Measurements from ENCODE around the gene FAR2.

The FAR2 gene

DNA sequence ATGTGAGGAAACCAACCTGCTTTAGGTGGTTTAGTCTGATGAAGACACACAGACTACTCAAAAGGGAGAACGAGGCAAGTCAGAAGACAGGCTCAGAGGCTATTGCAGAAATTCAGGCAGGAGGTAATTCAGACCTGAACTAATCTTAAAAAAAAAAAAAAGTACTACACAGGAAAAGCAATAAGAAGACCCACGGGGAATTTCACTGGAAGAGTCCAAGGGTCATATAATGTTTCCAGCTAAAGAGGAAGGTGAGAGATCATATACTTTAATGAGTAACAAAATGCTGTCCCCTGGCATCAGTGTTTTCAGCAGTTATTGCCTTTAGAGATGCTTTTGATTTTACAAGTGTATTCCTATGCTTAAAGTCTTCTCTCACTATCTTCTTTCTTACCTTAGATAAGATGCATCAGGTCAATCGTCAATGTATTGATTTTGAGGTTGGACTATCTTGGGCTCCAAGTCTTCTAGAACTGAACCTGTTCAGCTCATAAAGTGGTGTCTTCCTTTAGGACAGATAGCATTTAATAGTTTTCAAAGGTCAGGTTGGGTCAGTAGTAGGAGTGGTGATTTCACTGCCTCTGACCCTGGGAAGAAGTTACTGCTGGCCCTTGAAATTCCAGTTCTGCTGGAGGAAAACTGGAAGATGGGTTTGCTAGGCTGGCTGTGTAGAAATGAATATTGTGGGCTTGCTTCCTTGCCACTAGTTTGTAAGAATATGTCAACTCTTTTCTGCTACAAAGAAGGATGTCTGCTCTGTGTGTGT, 60.0 kb downstream of the FAR2 start:
- DNase-seq = no peak

DNA sequence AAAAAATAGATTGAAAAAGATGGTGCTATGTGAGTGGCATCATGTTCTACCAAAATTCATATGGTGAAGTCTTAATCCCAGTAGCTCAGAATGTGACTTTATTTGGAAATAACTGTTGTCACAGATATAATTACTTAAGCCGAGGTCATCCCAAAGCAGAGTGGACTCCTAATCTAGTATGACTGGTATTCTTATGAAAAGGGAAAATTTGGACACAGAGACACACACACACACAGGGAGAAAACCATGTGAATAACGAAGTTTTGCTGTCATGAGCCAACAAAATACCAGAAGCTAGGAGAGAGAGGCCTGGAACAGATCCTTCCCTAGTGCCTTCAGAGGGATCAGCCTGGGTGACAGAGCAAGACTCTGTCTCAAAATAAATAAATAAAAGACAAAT, 62.6 kb downstream of the FAR2 start:
- DNase-seq = no peak

DNA sequence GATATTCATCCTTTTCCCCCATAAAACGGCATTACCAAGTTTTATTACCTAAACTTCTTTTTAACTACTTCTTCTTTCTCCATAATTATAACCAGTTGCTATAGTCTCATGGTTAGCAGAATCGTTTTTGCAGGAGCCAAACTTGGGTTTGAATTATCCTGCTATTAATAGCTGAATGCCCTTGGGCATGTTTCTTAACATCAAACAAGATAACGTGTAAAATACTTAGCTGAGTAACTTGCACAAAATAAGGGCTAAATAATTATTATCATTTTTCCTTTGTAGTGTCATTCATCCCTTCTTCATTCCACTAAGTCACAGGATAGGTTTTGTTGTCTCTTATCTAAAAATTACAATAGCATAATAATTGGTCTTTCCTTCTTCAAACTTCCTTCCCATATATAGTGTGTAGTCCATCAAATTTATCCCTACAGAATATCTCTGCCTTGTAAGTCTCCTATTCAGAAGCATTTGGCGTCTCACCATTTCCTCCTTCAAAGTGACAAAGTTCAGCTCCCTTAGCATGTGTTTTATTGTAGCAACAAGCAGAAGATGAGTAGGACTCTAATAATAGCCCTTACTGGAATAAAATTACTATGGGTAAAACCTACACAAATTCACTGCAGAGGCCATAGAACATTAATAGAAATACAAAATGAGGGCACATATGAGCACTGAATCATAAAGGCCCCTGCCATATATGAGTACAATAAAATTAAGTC, 63.8 kb downstream of the FAR2 start:
- no peak for DNase-seq

DNA sequence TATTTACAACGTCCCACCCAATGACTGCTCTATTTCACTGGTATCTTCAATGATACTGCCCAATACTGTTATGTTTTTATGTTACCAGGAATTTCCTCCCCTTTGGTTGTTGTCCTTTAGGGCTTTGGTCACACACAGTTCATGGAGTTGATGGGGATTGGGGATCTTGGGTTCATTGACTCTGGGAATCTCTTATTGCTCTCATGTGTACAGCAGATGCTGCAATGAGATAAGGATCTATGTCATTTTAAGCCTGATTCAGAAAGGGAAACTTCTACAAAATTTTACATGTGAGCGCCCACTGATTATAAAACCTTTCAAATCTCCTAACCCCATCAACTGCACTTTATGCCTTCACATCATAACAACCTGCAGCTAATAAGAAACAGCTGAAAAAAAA, 67.2 kb downstream of the FAR2 start:
- DNase-seq = no peak

DNA sequence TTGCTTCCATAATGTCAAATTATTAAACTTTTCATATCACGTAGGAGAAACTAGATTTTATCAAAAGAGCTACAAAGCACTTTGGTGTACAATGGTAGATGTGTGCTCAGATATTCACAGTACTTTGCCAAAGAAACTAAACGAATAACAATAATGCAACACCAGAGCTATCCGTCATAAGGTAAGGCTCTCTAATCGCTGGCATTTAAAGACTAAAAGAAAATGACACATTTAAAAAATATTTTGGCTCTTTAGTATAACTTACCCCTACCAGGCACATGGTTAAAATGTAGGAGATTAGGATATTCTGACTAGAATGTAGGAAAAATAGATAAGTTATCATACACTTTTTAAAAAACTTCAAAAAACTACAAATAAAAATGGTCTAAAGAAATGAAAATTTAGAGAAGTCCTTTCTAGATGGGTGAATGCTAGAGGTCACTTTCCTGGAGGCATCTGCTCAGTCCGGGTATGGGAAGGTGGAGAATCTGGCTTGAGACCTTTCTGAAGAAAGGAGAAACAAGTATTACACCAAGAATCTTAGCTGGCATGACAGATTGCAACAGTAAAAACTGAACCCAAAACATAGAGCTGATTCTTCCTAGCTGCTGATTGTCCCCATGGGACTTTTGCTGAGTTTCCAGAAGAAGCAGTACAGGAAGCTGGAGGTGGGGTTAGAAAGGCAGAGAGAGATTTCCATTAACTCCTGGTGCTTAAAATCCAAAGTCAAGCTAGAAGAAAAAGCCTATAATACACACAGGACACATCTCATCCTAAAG, 67.9 kb downstream of the FAR2 start:
- no peak for DNase-seq

DNA sequence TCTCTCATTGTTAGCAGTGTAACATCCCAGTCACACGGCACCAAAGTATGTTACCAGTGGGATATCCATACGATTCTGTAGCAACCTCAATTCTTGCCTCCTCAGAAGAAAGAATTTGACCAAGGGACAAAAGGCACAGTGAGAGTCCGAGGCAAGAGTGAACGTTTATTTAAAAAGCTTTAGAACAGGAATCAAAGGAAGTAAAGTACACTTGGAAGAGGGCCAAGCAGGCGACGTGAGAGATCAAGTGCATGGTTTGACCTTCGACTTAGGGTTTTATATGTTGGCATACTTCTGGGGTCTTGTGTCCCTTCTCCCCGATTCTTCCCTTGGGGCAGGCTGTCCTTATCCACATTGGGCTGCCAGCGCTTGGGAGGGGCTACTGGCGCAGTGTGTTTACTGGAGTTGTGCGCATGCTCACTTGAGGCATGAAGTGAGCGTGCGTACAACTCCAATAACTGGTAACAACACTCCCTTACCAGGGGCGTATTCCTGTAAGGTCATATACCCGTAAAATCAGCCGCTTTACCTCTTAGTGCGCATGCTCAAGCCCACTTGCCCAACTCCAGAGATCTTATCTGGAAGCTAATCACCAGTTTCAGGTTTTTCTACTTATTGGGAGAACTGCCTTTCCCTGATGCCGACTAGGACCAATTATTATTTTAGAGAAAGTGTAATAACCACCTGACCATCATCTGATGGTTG, 71.7 kb downstream of the FAR2 start:
- no peak for DNase-seq

DNA sequence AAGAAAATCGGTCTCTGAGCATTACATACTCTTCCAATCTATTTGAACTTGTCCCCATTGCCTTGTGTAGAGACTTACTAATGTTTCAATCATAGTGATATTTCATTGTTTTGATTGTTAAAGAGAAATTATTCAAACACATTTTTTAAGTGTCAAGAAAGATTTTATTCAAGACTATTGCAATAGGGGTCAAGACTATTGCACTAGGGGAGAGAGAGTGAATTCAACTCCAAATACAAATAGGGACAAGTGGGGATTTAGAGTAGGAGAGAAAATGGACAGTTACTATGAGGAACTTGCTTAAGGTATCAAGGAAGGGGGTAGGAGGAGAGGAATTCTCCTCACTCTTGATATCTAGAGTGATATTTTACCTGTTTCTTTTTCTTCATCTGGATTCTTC, 73.1 kb downstream of the FAR2 start:
- no peak for DNase-seq

DNA sequence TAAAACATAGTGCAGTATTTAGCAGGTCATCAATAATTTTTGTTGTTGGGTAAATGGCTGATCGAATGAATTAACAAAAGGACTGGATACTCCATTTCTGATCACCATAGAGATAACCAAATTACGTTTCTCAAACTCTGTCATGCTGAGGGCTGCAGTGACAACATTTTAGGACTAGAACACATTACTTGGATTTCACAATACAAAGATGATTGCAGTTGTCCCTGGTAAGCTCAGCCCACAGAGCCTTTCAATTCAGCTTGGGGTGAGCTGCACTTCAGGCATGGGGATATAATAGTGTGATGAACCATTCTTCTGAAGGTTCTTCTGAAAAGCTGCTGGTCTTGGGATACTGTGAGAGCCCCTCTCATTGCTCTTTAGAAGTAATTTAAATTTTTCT, 74.3 kb downstream of the FAR2 start:
- no peak for DNase-seq

DNA sequence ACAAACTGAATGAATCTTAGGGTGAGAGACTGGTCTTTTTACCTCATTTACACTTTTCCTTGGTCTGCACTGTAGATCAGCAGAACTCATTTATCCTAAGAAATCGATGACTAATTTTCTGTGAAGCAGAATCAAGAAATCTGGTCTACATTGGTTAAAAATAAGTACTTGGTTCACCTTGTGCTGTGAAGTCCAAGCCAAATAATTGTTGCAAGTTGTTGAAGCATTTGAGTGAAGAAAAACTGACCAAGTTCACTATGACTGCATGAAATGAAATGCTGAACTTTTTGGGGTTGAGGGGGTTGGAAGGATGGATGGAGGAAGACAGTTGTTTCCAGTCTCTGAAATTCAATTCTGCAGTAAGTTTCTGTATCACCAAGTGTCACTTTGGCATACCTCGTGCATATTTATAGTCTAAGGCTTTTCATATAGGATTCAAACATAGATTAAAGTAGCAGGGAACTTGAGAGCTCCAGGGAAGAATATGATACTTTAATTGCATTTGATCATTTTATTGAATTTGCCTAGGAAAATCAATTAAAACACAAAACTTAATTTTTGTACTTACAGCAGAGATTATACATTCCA, 75.0 kb downstream of the FAR2 start:
- DNase-seq = no peak

DNA sequence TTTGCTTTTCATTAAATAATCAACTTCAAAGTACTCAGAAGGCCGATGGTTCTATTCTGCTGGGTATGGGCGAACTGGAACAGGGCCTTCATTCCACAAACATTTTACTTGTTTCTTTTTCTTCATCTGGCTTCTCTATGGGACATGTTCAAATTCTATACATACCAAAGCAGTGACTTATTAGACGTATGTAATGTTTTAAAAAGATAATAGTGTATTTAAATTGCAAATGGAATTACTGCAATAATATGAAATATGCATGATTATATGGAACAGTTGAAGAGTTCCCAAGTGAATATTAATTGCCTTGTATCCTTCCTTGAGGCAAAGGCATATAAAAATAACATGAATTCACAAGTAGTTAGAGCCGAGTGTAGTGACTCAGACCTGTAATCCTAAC, 75.5 kb downstream of the FAR2 start:
- DNase-seq = no peak

DNA sequence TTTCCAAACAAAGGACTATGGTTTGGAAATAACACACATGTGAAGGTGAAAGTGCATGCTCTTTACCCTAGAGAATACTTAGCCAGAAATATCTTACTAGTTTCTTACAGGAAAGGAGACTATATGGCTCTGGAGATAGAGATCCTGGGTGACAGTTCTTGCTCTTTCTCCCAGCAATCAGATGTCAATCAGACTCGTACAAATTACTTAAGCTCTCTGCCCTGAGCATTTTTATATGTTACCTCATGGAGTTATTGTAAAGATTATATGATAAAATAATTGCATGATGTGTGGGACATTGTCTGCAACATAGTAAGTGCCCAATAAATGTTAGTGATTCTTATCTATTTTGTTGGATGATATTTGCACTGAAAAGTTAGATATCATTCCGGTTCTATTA, 76.8 kb downstream of the FAR2 start:
- no peak for DNase-seq

DNA sequence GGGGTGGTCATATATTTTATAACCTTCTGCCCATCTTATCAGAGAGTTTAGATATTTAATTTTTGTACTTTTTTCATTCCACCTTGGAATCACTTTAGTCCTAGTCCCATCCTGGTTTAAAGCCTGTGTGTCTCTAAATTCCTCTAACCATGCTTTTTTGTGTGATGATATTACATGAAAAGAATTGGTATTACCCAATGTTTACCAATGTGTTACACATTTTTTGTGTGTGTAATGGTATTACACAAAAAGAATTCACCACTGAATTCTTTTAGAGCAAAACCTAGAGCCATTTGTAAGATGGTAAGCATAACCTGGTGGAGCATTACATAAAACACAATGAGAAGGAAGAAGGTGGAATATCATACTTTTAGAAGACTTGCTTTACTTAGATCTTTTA, 77.5 kb downstream of the FAR2 start:
- DNase-seq = no peak

DNA sequence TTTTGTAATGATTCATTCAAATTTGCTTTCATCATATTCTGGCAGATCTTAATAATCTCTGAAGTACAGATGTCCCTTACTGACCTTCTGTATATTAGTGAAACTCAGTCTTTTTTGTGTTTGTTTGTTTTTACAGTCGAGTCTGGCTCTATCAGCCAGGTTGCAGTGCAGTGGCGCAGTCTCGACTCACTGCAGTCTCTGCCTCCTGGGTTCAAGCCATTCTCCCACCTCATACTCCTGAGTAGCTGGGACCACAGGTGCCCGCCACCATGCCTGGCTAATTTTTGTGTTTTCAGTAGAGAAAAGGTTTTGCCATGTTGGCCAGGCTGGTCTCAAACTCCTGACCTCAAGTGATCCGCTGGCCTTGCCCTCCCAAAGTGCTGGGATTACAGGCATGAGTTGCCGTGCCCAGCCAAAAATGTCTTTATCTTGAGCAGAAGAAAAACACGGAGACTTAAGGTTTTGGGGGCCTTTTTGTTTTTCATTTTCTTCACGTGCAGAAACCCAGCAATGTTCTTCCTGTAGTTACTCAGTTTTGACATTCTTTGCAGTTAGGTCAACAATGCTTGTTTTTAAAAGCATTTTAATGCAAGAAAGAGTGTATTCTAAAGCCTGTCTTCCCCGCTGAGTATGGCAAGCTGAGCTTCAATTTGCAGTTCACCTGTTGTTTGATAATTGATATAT, 79.5 kb downstream of the FAR2 start:
- no peak for DNase-seq

DNA sequence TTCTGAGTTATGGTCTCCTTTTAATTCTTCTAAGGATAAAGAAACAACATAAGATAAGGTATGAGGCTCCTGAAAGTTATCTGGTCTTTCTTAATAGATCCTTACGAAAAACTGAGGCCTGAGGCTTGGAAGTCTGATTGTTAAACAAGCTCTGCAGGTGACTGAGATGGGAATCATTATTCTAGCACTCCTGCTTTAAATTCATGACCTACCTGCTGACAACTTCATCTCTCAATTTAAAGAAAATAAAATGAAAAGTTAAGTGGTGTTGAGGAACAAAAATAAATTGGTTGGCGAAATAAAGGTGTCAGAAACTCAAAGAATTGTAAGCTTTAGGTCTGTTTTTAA, 80.1 kb downstream of the FAR2 start:
- no peak for DNase-seq

DNA sequence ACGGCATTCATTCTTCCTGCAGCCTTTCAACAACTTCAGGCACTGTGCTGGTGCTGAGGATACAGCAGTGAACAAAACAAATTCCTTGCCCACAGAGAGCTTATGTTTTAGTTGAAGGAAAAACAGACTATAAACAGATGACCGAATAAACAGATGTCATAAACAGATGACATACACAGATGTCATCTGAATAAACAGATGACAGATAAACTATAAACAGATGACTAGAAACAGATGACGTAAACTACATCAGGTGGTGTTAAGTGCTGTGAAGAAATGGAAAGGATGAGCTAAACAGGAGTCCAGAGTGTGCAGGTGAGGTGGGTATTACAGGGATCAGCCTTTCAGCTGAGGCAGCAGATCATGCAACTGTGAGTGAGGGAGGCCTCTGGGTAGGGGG, 80.9 kb downstream of the FAR2 start:
- no peak for DNase-seq

DNA sequence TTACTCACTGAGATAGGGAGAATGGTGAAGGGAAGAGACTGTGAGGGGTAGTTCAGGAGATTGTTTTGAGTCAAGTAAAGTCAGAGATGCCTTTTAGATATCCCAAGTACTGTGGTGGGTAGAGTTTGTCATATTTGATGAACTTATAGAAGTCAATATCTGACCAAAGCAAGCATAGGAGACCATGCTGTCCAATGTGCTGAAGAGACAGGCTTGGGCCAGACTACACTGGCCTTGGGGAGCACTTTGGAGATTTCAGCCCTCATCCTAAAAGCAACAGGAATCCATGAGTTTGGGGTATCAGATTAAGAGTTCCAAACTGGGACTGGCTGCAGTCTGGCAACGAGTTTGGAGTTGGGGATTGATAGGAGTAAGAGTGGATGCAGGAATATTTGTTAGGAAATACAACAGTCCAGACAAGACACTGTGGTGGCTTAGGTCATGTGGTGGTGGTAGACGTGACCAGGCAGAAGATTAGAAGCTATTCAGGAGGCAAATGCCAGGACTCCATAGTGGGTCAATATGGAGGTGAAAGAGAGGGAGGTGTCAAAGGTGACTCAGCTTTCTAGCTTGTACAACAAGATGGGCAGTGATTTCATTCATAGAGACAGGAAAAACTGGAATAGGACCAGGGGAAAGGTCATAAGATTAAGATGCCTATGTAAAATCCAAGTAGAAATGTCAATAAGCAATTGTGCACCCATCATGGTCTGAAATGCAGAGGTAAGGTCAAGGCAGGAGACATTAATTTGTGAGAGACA, 81.9 kb downstream of the FAR2 start:
- no peak for DNase-seq

DNA sequence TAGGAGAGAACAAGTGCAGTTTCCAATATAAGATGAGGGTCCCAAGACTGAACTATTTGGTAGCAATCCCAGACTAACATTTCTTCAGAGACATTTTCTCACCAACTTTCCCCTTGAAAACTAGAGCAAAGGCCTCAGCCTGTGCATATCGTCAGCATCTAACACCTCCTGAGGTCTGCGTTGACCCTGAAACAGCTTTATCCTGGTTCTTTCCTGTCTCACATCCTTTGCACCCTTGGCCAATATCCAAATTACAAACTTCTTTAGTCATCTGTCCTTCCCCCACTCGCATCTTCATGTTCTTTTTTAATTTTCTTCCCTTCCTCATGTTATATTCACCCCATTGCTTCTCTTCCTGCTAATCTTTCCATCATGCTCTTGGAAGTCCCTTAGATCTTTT, 83.0 kb downstream of the FAR2 start:
- DNase-seq = no peak

DNA sequence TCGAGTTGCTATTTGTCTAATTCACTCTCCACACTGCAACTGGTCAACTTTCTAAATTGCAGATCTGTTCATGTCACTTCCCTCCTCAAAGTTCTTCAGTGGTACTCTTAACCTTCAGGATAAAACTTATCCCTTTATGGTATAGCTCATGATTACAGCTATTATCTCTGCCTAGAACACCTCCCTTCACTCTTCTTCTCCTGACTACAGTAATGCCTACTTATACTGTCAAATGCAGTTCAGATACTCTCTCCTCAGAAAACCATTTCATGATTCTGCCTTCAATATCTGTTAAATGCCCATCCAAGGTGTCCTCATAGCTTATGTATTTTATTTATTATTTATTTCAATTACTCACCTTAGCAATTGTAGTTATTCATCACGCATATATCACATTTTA, 85.5 kb downstream of the FAR2 start:
- DNase-seq = no peak

DNA sequence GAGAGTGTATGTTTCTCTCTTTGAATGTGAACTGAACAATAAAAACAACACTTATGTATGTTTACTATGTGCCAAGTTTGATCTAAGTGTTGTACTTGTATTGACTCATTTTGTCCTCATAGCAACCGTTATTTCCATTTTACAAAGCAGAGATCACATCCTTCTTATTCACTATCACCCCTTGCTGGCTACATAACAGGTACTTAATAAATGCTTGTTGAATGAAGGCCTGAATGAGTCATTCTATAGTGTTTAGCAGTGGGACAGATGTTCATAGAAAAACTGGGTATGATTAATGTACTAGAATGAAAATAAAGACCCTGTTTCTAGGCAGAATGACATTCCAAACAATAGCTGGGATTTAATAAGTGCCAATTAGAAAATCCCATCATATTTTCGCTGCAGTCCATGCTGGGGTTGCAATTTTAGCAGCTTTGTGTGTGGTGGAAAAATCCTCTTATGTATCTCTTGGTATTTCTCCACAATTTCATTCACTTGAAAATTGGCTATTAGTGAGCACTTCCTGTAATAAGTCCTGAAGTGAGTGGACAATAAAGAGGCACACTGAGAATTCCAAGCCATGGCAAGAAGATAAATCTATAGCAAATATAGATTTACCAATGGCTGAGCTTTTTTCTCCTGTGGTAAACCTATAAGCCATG, 86.0 kb downstream of the FAR2 start:
- no peak for DNase-seq

DNA sequence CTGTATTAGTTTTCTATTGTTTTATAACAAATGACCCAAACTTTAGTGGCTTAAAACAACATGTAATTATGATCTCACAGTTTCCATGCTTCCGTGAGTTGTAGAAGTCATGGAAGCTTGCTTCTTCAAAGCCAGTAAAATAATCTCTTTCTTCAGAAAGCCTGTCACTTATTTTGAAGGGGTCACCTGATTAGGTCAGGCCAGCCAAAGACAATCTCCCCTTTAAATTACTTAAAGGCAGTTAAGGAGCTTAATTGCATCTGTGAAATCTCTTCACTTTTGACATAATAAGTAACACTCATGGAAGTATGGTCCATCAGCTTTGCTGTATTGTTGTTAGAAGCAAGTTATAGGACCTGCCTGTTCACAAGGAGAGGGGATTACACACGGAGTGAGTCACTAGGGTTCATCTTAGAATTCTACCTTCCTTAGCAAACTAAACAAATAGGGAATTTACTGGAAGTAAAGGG, 89.8 kb downstream of the FAR2 start:
- no peak for DNase-seq

DNA sequence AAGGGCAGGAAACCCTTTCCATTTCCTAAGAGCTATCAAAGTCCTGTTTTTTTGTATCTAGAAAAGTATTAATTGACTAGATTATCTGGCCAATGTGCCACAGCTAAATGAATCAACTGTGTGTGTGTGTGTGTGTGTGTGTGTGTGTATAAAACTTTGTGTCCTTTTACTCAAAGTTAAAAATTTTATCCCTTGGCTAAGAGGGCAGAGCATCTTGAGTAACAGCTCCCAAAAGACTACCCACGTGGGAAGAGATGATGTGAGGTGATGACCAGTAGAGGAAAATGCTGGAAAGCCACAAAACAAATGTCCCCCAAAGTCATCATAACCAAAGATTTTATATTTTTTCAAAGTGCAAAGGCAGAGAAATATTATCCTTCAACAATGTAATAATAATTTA, 90.3 kb downstream of the FAR2 start:
- no peak for DNase-seq

Data from left hindlimb (tissue), 1 donor.